NCI-H226 (cell line): ENCODE results near the gene PGP.

Experiments
- DNase-seq: peaks from one replicate; pipeline ENCODE4 v3.0.0-alpha.2; 2015

PGP gene

DNA sequence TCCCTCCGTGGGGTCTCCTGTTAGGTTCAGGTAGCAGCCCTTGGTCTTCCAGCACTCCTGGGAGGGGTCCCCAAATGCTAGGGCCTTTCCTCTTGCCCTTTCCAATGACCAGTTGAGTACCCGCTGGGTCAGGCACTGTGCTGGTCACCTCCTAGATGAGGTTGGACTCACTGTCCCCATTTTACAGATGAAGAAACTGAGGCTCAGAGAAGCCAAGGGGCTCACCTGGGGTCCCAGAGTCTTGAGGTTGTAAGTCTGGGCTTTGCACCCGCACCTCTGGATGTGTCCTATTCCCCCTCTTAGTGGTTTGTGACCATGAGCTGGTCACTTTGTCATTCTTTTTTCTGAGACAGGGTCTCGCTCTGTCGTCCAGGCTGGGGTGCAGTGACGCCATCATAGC lies 16.9 kb downstream of the PGP start:
- no peak for DNase-seq

DNA sequence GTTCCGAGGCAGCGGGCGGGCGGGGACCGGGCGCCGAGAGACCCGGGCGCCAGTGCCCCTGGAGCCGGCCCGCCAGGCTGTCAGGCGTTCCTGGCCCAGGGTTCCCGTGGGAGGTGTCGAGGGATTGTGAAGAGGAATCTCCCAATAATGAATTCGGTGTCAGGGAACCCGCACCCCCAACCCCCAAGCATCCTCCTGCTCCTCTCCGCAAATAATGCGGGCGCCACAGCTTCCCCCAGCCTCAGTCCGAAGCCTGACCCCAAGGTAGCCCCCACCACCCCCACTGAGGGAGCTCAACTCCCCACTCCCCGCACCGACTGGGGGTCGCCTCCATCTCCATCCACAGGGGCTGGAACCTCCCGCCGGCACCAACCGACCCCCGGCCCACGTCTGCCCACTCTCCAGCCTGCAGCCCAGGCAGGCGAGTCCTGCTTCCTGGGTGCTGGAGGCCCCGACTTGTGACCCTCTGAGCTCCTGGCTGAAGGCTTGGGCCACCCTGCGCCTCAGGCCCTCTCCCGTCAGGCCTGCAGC lies 17.6 kb downstream of the PGP start:
- DNase-seq = no peak

DNA sequence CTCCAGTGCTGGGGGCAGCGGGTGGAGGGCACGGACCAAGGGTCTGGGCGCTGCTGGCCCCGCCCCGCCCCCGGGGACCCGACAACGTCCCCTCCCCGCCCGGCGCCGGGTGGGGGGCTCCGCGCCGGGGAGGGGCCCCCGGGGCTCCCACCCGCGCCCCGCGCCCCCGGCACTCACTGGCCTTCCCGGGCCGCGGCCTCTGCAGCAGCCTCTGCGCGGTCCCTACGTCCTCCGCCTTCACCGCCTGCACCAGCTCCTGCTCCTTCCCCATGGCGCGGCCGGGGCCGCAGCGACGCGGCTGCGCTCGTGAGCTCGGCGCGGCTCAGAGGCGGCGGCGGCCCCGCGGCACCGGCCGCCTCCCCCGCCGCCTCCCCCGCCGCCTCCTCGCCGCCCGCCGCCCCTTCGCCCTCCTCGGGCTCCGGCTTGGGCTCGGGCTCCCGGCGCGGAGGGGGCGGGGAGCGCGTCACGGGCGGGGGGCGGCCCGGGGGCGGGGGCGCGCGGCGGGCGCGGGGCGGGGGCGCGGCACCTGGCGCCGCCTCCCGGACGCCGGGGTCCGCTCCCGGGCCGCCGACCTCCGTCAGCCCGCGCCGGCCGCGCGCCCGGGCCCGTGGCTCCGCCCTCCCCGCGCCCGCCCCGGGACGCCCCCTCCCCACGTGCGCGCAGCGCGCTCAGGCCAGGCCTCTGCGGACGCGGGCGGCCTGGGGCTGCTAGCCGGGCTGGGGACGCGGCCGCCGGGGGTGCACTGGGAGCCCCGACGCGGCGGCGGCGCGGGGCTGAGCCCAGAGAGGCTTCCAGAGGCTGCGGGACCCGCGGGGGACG lies 18.3 kb downstream of the PGP start, which contains the start of gene CASKIN1:
Gene CASKIN1 (minus strand): TSS at position 444 of the 819 bp plus-strand sequence. CDS start 173 bp downstream, at position 271.
- DNase-seq = no peak

DNA sequence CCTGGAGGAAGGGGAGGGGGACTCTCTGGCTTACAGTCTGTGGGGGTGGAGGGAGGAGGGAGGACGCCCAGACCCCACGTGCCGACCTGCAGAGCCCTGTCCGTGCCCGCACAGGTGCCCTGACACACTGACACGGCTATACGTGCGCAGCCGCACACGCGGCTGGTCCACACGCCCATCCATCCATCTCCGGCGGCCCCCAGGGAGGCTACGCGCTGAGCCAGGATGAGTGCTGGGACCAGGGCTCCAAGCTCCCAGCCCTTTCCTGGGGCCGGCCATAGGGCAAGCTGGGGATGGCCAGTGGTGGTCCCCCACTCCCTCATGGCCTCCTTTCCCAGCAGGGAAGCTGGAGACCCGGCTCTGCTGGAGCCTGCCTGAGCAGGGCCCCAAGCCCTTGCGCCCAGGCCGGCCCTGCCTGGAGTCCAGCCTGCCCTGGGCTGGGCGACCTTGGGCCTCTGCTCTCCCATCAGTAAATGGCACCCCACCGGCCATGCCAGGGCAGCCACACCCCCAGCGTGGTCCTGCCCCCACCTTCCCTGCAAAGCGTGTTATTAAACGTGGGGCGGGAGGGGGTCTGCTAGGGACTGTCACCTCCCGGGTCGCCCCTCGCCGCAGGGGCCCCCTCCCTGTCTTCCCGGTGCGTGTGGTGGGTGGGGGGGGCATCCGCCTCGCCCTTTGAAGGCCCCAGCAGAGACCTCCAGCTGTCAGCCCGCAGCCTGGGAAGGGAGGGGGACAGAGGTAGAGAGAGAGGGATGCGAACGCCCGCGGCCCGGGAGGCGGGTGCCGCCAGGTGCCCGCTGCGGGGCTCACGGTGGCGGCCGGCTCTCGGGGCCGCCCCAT lies 19.1 kb downstream of the PGP start:
- no peak for DNase-seq

DNA sequence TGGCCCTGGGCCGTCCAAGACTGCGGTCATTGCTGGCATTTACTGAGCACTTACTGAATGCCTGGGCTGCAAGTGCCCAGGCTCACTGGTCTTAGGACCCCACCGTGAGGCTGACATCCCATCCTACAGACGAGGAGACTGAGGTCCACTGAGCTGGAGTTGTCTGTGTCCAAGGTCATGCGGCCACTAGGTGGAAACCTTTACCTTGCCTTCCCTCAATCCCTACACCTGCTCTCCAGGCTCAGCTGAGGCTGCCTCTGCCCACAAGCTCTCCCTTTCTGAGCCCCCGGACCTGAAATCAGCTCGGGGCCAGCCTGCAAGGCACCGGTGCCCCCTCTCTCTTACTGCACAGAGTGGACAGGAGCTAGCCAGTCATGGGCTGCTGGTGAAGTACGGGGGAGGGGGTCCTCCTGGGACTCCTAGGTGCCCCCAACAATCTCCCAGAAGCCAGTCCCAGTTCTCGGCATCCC lies 19.8 kb downstream of the PGP start:
- peak; percentile 60 for DNase-seq

DNA sequence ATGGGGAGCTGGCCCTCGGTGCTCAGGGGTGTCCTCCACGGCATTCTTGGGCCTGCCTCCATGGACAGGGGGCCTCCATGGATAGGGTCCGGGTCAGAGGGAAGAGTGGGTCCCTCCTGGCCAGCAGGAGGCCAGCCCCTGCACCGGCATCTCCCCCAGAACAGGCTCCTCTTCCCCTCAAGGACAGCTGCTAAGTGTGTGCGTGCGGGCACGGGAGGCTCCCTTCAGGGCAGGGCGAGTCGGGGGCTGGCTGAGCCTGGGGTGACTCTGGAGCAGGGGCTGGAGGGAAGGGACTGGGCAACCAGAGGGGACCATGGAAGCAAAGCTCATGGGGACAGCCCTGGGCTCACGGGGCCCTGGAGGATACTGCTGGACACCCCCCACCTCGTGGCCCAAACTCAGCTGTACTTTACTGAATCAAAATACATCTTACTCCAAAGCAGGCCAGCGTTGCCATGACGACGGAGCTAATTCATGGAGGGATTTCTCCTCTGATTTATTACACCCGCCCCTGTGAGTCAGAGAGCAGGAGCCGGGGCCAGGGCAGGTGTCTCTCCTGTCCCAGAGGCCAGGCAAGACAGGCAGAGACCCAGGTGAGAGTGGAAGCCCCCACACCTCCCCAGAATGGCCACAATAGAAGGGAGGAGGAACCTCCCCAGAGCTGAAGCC lies 20.3 kb downstream of the PGP start:
- DNase-seq = peak; percentile 22

DNA sequence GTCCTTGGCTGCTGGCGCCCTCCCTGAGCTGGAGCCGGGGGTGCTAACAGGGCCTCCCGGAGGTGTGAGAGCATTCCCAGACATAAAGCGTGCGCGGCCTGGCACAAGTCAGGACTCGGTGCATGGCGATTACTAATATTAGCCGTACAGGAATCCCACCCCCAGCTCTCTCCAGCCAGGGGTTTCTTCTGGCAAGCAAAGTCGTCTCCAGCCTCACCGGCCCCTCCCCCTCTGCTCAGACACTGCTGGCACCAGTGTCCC lies 23.3 kb downstream of the PGP start:
- DNase-seq = no peak

DNA sequence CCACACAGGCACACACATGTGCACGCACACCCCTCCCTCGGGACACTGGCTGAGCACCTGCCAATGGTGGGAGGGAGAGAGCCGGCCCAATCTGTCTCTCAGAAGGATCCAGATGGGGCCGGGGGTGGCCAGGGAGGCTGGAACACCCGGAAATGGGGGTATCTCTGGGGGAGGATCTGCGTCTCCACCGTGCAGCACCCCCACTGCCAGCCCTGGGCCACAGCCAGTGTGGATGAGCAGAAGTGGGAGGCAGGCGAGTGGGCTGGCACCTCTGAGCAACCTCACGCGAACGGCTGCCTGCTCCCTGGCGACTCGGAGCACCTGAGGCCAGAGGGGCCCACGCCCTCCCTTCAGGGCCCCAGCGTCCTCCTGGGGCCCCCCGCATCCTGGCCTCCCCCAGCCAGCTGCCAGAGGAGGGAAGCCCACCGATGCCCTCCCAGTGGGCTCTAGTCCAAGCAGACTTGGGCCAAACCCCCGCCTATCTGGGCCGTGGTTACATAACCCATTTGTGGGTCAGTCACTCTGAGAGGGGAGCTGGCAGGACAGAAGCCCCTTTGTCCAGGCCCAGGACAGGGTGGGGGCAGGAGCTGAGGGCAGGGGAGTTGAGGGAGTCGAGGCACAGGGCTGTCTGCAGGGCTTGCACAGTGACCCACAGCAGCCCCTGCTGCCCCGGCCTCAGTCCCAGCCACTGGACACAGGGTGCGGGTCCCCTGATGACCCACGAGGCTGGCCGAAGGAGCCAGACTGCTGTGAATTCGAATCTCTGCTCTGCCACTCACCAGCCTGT lies 23.8 kb downstream of the PGP start:
- DNase-seq = no peak

DNA sequence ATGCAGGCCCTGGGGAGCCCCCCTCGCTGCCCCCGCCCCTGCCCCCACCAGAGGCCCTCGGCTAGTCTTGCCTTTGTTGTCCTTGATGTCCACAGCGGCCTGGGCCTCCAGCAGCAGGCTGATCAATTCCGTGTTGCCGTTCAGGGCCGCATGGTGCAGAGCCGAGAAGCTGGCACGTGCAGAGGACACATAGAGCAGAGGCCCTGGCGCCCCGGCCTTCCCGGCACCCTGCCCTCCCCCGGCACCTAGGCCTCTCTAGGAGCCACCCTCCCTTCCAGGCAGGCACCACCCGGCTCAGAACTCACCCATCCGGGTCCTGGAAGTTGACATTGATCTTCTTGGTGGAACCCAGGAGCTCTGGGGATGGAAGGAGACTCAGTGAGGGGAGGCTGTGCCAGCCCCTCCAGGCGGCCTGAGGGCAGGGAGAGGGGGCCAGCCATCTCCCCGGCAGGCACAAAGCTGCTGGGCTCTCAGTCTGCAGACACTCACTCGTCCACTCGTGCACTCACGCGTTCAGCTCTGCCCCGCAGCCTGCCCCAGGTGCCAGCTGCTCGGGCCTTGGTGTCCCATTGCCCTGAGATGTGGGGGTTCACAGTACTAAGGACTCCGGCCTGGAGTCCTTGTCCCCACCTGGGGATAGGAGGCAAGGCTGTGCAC lies 24.5 kb downstream of the PGP start:
- no peak for DNase-seq

DNA sequence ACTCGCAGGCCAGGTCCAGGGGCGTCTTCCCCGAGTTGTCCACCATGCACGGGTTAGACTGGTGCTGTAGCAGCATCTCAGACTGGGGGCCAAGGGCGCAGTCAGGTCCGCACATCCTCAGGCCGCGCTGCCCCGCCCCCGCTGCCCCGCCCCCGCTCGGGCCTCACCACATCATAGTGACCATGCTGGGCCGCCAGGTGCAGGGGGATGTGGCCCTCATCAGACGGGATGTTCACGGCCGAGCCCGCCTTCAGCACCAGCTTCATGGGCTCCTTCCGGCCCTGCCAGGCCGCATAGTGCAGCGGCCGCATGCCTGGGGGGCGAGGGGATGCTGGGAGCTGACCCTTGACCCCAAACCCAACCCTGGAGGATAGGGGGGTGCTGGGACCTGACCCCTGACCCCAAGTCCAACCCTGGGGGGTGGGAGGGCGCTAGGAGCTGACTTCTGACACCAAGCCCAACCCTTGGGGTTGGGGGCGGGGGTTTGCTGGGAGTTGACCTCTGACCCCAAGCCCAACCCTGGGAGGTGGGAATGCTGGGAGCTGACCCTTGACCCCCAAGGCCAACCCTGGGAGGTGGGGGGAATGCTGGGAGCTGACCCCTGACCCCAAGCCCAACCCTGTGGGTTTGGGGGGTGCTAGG lies 25.3 kb downstream of the PGP start:
- DNase-seq = no peak

DNA sequence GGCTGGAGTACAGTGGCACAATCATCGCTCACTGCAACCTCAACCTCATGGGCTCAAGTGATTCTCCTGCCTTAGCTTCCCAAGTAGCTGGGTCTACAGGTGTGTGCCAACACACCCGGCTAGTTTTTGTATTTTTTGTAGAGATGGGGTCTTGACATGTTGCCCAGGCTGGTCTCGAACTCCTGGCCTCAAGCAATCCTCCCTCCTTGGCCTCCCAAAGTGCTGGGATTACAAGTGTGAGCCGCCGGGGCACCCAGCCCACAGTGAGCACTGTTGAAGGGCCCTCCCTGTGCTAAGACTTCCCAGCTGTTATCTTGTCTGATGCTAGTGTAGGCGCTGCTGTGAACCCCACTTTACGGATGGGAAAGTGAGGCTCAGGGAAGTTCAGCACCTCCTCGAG lies 26.2 kb downstream of the PGP start:
- DNase-seq = no peak

DNA sequence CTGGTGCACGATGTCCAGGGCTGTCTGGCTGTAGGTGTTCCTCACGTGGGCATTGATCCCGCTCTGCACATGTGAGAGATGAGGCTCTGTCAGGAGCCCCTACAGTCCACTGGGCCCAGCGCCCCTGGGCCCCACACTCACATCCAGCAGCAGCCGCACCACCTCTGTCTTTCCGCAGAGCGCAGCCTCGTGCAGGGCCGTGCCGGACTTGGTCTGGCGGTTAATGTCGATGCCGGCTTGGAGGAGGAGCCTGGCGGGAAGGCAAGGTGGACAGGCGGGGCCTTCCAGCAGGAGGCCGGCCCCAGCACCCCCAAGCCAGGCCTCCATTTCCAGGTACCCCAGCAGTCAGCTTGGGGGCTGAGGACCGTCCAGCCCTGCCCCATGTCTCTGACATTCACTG lies 27.4 kb downstream of the PGP start:
- DNase-seq = no peak

DNA sequence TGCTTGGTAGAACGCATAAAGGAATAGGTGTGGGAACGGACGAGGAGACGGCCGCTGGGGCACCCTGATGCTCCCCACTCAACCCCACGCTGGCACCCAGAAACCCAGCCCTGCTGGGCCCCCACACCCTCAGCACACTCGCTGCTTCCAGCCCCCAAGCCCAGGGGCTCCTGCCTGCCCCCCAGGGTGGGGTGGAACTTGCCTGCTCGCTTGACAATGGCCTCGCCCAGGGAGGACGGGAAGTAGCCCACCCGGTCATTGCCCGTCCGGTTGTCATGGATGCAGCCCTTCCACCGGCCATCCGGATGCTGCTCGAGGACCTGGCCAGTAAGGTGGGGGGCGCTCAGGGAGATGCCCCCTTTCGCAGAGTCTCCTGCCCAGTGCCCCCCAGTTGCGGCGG lies 28.1 kb downstream of the PGP start:
- DNase-seq = no peak

DNA sequence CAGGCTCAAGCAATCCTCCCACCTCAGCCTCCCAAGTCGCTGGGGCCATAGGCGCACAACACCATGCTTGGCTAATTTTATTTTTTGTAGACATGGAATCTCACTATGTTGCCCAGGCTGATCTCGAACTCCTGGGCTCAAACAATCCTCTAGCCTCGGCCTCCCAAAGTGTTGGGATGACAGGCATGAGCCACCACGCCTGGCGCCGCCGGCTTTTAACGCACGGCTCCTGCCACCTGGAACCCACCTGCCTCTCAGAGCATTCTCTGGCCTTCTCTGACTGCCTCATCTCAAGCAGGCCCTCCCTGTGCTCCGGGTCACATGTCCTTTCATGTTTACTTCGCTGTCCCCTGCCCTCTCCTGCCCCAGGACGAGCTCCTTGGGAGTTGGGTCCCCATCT lies 28.6 kb downstream of the PGP start:
- DNase-seq = no peak

DNA sequence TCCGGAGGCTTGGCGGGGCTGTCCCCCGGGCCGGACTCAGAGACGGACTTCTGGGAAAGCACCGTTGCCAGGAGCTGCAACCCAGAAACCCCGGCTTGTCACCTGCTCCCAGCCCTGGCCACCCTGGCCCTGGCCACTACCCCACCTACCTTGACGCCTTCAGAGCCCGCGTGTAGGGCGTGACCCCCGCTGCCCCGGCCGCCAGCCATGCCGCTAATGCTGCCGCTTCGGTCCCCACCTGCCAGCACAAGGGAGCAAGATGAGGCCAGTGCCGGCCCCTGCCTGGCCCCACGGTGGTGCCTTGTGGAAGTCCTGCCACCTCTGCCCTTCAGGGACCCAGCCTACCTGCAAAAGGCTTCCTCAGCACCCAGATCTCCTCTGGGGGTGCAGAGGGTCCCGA lies 29.7 kb downstream of the PGP start:
- no peak for DNase-seq

DNA sequence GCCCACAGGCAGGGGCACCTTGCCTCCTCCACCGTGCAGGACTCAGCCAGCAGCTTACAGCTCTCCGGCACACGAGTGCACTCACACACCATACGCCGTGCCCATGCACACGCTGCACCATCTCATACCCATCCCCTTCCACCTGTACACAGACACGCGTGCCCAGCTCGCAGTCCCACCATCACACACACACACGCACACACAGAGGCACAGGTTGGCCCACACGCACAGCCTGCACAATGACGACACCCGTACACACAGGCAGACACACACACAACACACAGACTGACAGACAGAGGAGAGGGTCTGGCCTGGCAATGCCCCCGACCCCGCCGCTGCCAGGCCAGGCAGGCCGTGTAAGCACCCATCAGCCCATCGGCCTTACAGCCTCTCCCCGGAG lies 30.3 kb downstream of the PGP start:
- no peak for DNase-seq

DNA sequence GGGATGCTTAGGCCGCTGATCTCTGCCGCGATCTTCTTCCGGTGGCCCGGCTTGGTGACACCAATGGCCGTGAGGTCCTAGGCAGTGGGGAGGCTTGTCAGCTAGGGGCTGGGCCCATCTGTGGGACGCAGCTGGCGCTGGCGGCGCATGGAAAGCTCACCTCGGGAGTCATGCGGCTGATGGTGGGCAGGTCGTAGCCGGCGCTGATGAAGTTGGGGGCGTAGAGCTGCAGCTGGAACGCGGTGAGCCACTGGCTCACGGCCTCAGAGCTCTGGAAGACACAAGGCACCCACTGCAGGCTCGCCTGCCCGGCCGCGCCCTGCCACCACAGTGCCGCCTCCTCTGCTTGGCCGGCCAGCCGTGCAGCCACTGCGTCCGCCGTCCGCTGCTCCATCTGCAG lies 31.0 kb downstream of the PGP start:
- no peak for DNase-seq

DNA sequence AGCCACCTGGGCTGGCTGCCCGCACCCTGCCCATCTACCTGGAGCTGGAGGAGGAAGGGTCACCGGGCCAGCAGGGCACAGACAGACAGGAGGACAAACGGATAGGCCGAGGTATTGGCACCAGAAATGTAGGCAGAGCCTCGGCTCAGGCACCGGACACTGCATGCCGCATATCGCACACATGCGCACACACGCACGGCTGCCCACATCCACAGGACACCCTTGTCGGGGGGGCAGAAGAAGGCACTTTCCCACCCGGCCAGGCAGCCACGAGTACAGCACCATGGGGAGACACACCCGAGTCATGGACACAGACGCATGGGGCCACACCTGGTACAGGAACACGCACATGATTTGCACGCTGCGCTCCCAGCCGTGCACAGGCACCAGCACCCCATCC lies 32.7 kb downstream of the PGP start:
- DNase-seq = no peak

DNA sequence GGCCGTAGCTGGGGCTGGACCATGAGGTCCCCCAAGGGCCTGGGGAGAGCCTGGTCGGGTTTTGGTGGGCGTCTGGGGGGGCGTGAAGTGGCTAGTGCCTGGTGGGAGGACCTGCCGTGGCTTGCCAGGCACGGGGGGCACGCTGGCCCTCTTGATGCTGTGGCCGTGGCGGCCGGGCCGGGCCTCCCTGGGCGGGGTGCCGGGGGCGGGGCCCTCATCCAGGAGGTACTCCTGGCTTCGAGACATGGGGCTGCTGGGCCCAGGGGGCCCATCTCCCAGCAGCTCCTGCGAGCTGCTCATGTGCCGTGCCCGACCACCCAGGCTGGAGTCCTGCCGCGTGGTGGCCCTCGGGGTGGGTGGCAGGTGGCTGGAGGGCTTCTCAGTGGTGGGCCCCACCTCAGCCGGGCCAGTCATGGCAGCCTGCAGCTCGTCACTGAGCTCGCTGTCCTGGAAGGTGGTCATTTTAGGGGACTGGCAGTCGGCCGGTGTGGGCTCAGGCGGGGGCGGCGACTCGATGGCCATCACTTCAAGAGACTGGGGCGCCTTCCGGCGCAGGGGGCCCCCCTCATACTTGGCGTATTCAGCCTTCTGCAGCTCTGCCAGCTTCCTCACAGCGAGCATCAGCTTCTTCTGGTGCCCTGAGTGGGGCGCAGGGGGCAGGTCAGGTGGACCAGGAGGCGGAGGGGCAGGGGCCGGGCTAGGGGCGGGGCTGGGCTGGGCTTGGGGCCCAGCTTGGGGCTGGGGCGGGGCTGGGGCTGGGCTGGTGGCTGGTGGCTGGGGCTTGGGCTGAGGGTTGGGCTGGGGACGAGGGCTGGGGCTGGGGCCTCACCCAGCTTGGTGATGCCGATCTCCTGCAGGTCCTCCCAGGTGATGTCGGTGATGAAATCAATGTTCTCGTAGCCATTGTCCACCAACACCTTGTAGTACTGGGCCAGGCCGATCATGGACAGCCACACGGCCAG lies 33.4 kb downstream of the PGP start:
- no peak for DNase-seq

DNA sequence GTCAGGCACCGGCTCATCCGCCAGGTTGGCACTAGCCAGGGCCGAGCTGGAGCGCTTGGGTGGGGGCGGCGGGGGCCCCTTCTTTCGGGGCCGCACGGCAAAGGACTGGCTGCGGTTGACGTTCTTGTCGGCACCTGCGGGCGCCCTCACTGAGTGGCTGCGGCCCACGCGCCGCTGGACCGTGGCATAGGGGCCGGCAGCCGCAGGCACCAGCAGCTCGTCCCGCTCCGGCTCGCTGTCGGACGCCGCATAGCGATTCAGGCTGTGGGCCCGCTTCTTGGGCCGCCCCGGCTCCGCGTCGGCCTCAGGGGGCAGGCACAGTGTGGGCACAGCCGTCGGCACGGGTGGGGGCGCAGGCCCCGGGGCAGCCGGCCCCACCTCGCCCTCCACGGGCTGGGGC lies 34.2 kb downstream of the PGP start:
- DNase-seq = no peak
